C4-2B (cell line): ENCODE data around the gene PARK7.

ENCODE experiments used
- CTCF ChIP-seq: fragments of 450-650 bp; conservative IDR thresholded peaks from 2 replicates; pipeline ENCODE4 v1.5.1; 2017; ENCODE audit warnings: mild to moderate bottlenecking
- ZFX ChIP-seq: fragments of 450-650 bp; IDR thresholded peaks from 2 replicates; pipeline ENCODE4 v1.6.1; 2017

GRCh38 chr1:8020032-8020431, 58.5 kb downstream of the PARK7 start:
- no peak for TF ChIP-seq CTCF
- TF ChIP-seq ZFX, result no peak
